HepG2 (cell line): ENCODE data around the gene ABAT. TPM values are rescaled to one million over a fixed set of nuclear protein-coding genes. Genes with fewer than 3 reads are reported as not detected.

Experiments used
- ATAC-seq: fragments of 200-7000 bp; cut with Tn5 transposase; 3 replicates; pipeline ENCODE4 v1.9.1; 2020; ENCODE audit warnings: mild to moderate bottlenecking, moderate library complexity
- BruUV-seq: library from RNA; stranded (reverse); fragments of 400-500 nt; replicated peaks from 2 replicates; lab custom pipeline; 2021; lab: Mats Ljungman, UMichigan
- CTCF ChIA-PET: fragments of 300-600 bp; formaldehyde crosslinking; extraction: SDS; loops from one replicate; lab custom pipeline; 2021; ENCODE audit warnings: low total read pairs, inconsistent platforms, low intra/inter-chr PET ratio; lab: Yijun Ruan, JAX
- POLR2A ChIA-PET: fragments of 350-600 bp; sonication (Branson Sonifier 250); formaldehyde crosslinking; loops from one replicate; lab custom pipeline; 2020; ENCODE audit warnings: antibody characterized with exemption, inconsistent platforms; lab: Yijun Ruan, JAX
- DNase-seq: peaks from one replicate; pipeline ENCODE4 v3.0.0-alpha.2; 2015; ENCODE audit warnings: low spot score
- FAIRE-seq: peaks from 3 replicates; lab custom pipeline; 2011; peaks lifted over from hg19 to GRCh38; lab: Jason Lieb, UNC
- H2AFZ ChIP-seq: one replicate; pipeline ENCODE4 v1.6.1; 2011; ENCODE audit warnings: low read length, inconsistent platforms
- H3K27ac ChIP-seq: fragments of 300-600 bp; 3 replicates; pipeline ENCODE4 v1.8.0; 2011; ENCODE audit warnings: mixed run types, mild to moderate bottlenecking, mixed read lengths, low read length, inconsistent platforms; ENCODE audit not compliant: insufficient read depth; ENCODE audit errors: extremely low read length
- H3K27me3 ChIP-seq, 2 experiments: fragments of 200-600 bp in 1 of 2; 2 replicates in 1 of 2; 3 replicates in 1 of 2; pipeline versions ENCODE4 v1.6.0 to v1.8.0; 2011; ENCODE audit warnings: low read length in 2 of 2, mild to moderate bottlenecking in 2 of 2, moderate library complexity in 2 of 2, inconsistent platforms in 1 of 2; ENCODE audit not compliant: insufficient read depth in 2 of 2, control insufficient read depth in 1 of 2
- H3K36me3 ChIP-seq, 2 experiments: fragments of 200-600 bp in 1 of 2; replicated peaks in 1 of 2; 2 replicates in 1 of 2; 3 replicates in 1 of 2; pipeline versions ENCODE4 v1.5.1 to v1.8.0; 2011; ENCODE audit warnings: low read length in 2 of 2, inconsistent platforms in 1 of 2; ENCODE audit not compliant: insufficient read depth in 2 of 2, control insufficient read depth in 1 of 2
- H3K4me1 ChIP-seq: 2 replicates; pipeline ENCODE4 v1.5.1; 2012; ENCODE audit warnings: low read length, inconsistent platforms; ENCODE audit not compliant: insufficient read depth
- H3K4me2 ChIP-seq: 2 replicates; pipeline ENCODE4 v1.6.0; 2011; ENCODE audit warnings: low read depth, low read length, inconsistent platforms
- H3K4me3 ChIP-seq, 3 experiments: fragments of 200-600 bp in 1 of 3; sonication (generic), shearing (Covaris generic) in 1 of 3; replicated peaks in 1 of 3; 2 replicates each; pipeline ENCODE4 v1.5.1; 2011 to 2016; ENCODE audit warnings: low read length in 3 of 3, inconsistent platforms in 2 of 3, low read depth in 2 of 3, mild to moderate bottlenecking in 2 of 3, control low read depth in 1 of 3, mixed read lengths in 1 of 3; ENCODE audit not compliant: insufficient read depth in 1 of 3
- H3K79me2 ChIP-seq: one replicate; pipeline ENCODE4 v1.6.1; 2011; ENCODE audit warnings: low read length, inconsistent platforms; ENCODE audit not compliant: insufficient read depth
- H3K9ac ChIP-seq: 2 replicates; pipeline ENCODE4 v1.6.0; 2011; ENCODE audit warnings: mild to moderate bottlenecking, low read depth, low read length, inconsistent platforms; ENCODE audit not compliant: insufficient read depth
- H3K9me3 ChIP-seq: 2 replicates; pipeline ENCODE4 v1.5.1; 2012; ENCODE audit warnings: mild to moderate bottlenecking, low read length
- H4K20me1 ChIP-seq: 2 replicates; pipeline ENCODE4 v1.6.0; 2011; ENCODE audit warnings: inconsistent platforms, mild to moderate bottlenecking, low read length, moderate library complexity; ENCODE audit not compliant: insufficient read depth
- EP300 ChIP-seq, 3 experiments: sonication (generic) in 1 of 3; formaldehyde crosslinking in 1 of 3; IDR thresholded peaks; 2 replicates each; pipeline versions ENCODE4 v1.5.1 to v1.6.1; 2011 to 2020; ENCODE audit warnings: low read depth in 2 of 3, low read length in 2 of 3, borderline replicate concordance in 1 of 3, improper control_type of control experiment in 1 of 3, mild to moderate bottlenecking in 1 of 3, missing genetic modification reagents in 1 of 3, moderate library complexity in 1 of 3
- MAFK ChIP-seq, 2 experiments: IDR thresholded peaks in 1 of 2; conservative IDR thresholded peaks in 1 of 2; 2 replicates each; pipeline ENCODE4 v1.6.1; 2011; ENCODE audit warnings: improper control_type of control experiment in 2 of 2, low read length in 2 of 2
- MTF2 ChIP-seq: sonication (generic); formaldehyde crosslinking; IDR thresholded peaks from 2 replicates; pipeline ENCODE4 v1.5.0; 2020; ENCODE audit warnings: missing genetic modification reagents, borderline replicate concordance
- MYPOP ChIP-seq: sonication (generic); formaldehyde crosslinking; IDR thresholded peaks from 2 replicates; pipeline ENCODE4 v1.8.1; 2023; ENCODE audit warnings: mild to moderate bottlenecking, moderate library complexity, missing genetic modification reagents
- NR2F2 ChIP-seq: IDR thresholded peaks from 2 replicates; pipeline ENCODE4 v1.6.1; 2012; ENCODE audit warnings: low read depth, inconsistent platforms, borderline replicate concordance
- SATB2 ChIP-seq: sonication (generic); formaldehyde crosslinking; IDR thresholded peaks from 2 replicates; pipeline ENCODE4 v1.5.0; 2020; ENCODE audit warnings: missing genetic modification reagents
- THRA ChIP-seq: sonication (generic); formaldehyde crosslinking; IDR thresholded peaks from 2 replicates; pipeline ENCODE4 v1.4.0; 2020; ENCODE audit warnings: missing genetic modification reagents, borderline replicate concordance
- ZNF629 ChIP-seq: sonication (generic); formaldehyde crosslinking; conservative IDR thresholded peaks from 2 replicates; pipeline ENCODE4 v1.5.0; 2020; ENCODE audit warnings: missing genetic modification reagents
- ZNF761 ChIP-seq: sonication (generic); formaldehyde crosslinking; conservative IDR thresholded peaks from 2 replicates; pipeline ENCODE4 v1.4.0; 2020; ENCODE audit warnings: mild to moderate bottlenecking, missing genetic modification reagents
- ZNF839 ChIP-seq: sonication (generic); formaldehyde crosslinking; IDR thresholded peaks from 2 replicates; pipeline ENCODE4 v1.4.0; 2020; ENCODE audit warnings: missing genetic modification reagents, mild to moderate bottlenecking, borderline replicate concordance
- WGBS: methylation state at CpG from one replicate; pipeline ENCODE4 v1.1.6; 2017; ENCODE audit warnings: low lambda C conversion rate; 5-methylcytosine and 5-hydroxymethylcytosine counted together
- in situ Hi-C: cut with HindIII; loops from 2 replicates; pipeline ENCODE4 v1.10.0; 2017; ENCODE audit warnings: low pct_unique_long_range_greater_than_20kb; ENCODE audit not compliant: extremely low pct_ligation_motif_present
- intact Hi-C: fragments of 100-400 bp; cut with micrococcal nuclease; formaldehyde crosslinking; loops from one replicate; pipeline ENCODE4 v1.10.0; 2022; ENCODE audit not compliant: unreplicated experiment
- polyA plus RNA-seq, 8 experiments: library from polyadenylated mRNA; depleted of rRNA in 3 of 8; stranded (reverse) in 7 of 8; unstranded in 1 of 8; fragments of >200 nt; fragmentation: Illumina TruSeq in 4 of 8; extraction: Trizol in 4 of 8; gene quantifications; 2 replicates each; pipeline versions ENCODE4 v1.2.1 to v1.2.3, GENCODE V29; 2011 to 2016; ENCODE audit warnings: low read depth in 4 of 8, missing spikeins in 1 of 8, mixed read lengths in 1 of 8; ENCODE audit not compliant: insufficient read depth in 1 of 8
- total RNA-seq, 5 experiments: library from RNA; depleted of rRNA; stranded (reverse); fragments of >200 nt; fragmentation: Illumina TruSeq; extraction: Trizol; gene quantifications; 2 replicates each; pipeline ENCODE4 v1.2.3, GENCODE V29; 2016; ENCODE audit warnings: low read depth in 1 of 5
- TF ChIP-seq, protein P1 (sequence below): sonication (generic); formaldehyde crosslinking; conservative IDR thresholded peaks from 2 replicates; pipeline ENCODE4 v1.8.0; 2022; ENCODE audit warnings: missing genetic modification reagents

Gene ABAT
- total and polyA plus RNA-seq, 2 of the 13 experiments (the other 11 are each of a cell fraction or from before 2014, with no cell fraction given), result 47.6 to 97.3 TPM

DNA sequence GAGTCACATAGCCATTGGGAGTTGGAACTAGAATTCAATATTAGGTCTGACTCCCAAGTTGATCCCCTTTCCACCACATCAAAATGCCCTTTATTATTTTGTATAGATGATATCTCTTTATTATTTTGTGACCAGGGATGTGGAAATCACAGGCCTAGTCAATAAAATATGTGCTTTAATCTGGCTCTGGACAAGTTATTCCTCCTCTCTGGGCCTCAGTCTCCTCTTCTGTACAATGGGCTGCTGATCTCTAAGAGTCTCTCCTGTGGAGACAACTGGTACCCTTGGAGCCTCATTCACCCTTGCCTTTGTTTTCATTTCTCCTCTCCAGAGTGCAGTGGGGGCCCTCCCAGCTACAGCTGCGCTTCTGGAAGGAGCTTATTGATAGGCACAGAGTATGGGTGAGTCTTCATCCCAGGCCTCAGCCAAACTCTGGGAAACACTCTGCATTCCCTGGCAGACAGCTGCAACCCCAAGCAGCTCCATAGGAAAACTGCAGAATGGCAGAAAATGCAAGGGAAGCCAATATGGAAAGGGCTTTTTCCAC lies 4.3 kb upstream of the ABAT start:
- no peak for ATAC-seq
- ChIA-PET POLR2A (interaction anchor here (0.9 kb wide), 1 partner anchor 11 kb away, joined by 5 read pairs; no protein-coding TSS in a partner anchor), CTCF (no interaction called here)
- H3K4me3 ChIP-seq, result no peak overlapping the region
- no peak overlapping the region for H3K27ac ChIP-seq
- BruUV-seq, result no TSS peak
- peaks cover 4% of the 10 kb centered on the region for H3K79me2 ChIP-seq
- no peak for FAIRE-seq
- H3K9ac ChIP-seq, result no peak overlapping the region
- H3K27me3 ChIP-seq, result no peaks in the 10 kb centered on the region; a peak in 1 of 5 replicates
- no peak for DNase-seq
- H3K4me2 ChIP-seq, result no peak overlapping the region
- H3K4me1 ChIP-seq, result peaks cover 14% of the 10 kb centered on the region
- intact Hi-C loops, result loop anchor here (10.0 kb wide), 1 partner anchor 425 kb away; the partner anchor contains the start of gene HAPSTR1
- in situ Hi-C loops, result loop anchor here (25.0 kb wide), 1 partner anchor 217 kb away; the partner anchor contains the start of gene LITAFD
- no peaks in the 10 kb centered on the region; the same call in 1 of the 2 replicates for H4K20me1 ChIP-seq
- no peak overlapping the region for H2AFZ ChIP-seq
- no peaks in the 10 kb centered on the region for H3K9me3 ChIP-seq
- TF ChIP-seq EP300 (IDR thresholded peaks at IDR 0.05; ENCODE audit: low read depth in 2 of 2, low read length in 2 of 2), result no peak
- TF ChIP-seq EP300 (CRISPR knock-in tag; IDR thresholded peaks at IDR 0.05; ENCODE audit: borderline replicate concordance), result no peak
- no peak for TF ChIP-seq ZNF839 (CRISPR knock-in tag)
- peak; percentile 72 for TF ChIP-seq ZNF629 (CRISPR knock-in tag)
- TF ChIP-seq ZNF761 (CRISPR knock-in tag), result no peak
- no peak for TF ChIP-seq MTF2 (CRISPR knock-in tag)
- no peak for TF ChIP-seq NR2F2
- peak; percentile 28 to 35; a peak in 1 of 4 replicates for TF ChIP-seq MAFK (conservative IDR thresholded peaks at IDR 0.05 in 1 of 2, IDR thresholded peaks at IDR 0.05 in 1 of 2; ENCODE audit: low read length in 2 of 2)
- no peak for TF ChIP-seq MYPOP (CRISPR knock-in tag)
- no peak for TF ChIP-seq THRA
- TF ChIP-seq, protein P1, sequence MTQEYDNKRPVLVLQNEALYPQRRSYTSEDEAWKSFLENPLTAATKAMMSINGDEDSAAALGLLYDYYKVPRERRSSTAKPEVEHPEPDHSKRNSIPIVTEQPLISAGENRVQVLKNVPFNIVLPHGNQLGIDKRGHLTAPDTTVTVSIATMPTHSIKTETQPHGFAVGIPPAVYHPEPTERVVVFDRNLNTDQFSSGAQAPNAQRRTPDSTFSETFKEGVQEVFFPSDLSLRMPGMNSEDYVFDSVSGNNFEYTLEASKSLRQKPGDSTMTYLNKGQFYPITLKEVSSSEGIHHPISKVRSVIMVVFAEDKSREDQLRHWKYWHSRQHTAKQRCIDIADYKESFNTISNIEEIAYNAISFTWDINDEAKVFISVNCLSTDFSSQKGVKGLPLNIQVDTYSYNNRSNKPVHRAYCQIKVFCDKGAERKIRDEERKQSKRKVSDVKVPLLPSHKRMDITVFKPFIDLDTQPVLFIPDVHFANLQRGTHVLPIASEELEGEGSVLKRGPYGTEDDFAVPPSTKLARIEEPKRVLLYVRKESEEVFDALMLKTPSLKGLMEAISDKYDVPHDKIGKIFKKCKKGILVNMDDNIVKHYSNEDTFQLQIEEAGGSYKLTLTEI (CRISPR knock-in tag), result no peak
- TF ChIP-seq SATB2 (CRISPR knock-in tag), result no peak
- no peaks in the 10 kb centered on the region for H3K36me3 ChIP-seq
- 26% methylated on average over 1 of the region's 1 CpG for WGBS
